Astrocyte (in vitro differentiated cells and primary cell): Measurements from ENCODE around the gene ZBTB16. TPM values are rescaled to one million over a fixed set of nuclear protein-coding genes. Genes with fewer than 3 reads are reported as not detected.

Experiments used
- DNase-seq: peaks from one replicate; pipeline ENCODE4 v3.0.0-alpha.2; 2010; ENCODE audit warnings: low read depth
- FAIRE-seq: peaks from 2 replicates; lab custom pipeline; 2011; peaks lifted over from hg19 to GRCh38; lab: Jason Lieb, UNC
- H2AFZ ChIP-seq: 2 replicates; pipeline ENCODE4 v1.6.0; 2012; ENCODE audit warnings: low read depth, low read length, inconsistent platforms
- H3K27ac ChIP-seq: 2 replicates; pipeline ENCODE4 v1.5.1; 2011; ENCODE audit warnings: low read depth, low read length, inconsistent platforms
- H3K27me3 ChIP-seq: 2 replicates; pipeline ENCODE4 v1.6.0; 2011; ENCODE audit warnings: low read length, inconsistent platforms; ENCODE audit not compliant: insufficient read depth
- H3K36me3 ChIP-seq: 2 replicates; pipeline ENCODE4 v1.5.1; 2011; ENCODE audit warnings: low read length, inconsistent platforms; ENCODE audit not compliant: insufficient read depth
- H3K4me1 ChIP-seq: 2 replicates; pipeline ENCODE4 v1.5.1; 2011; ENCODE audit warnings: low read length, inconsistent platforms; ENCODE audit not compliant: insufficient read depth
- H3K4me2 ChIP-seq: 2 replicates; pipeline ENCODE4 v1.6.0; 2012; ENCODE audit warnings: low read length, inconsistent platforms
- H3K4me3 ChIP-seq: 2 replicates; pipeline ENCODE4 v1.5.1; 2011; ENCODE audit warnings: low read depth, mild to moderate bottlenecking, low read length, inconsistent platforms; ENCODE audit not compliant: insufficient read depth
- H3K79me2 ChIP-seq: 2 replicates; pipeline ENCODE4 v1.6.0; 2012; ENCODE audit warnings: mild to moderate bottlenecking, low read length, inconsistent platforms; ENCODE audit not compliant: insufficient read depth
- H3K9ac ChIP-seq: 2 replicates; pipeline ENCODE4 v1.6.0; 2012; ENCODE audit warnings: mild to moderate bottlenecking, low read length, inconsistent platforms
- H3K9me3 ChIP-seq: 2 replicates; pipeline ENCODE4 v1.5.1; 2012; ENCODE audit warnings: low read depth, mild to moderate bottlenecking, low read length, inconsistent platforms; ENCODE audit not compliant: insufficient read depth
- H4K20me1 ChIP-seq: 2 replicates; pipeline ENCODE4 v1.6.0; 2012; ENCODE audit warnings: low read length, inconsistent platforms; ENCODE audit not compliant: insufficient read depth
- H3K27ac Mint-ChIP-seq: one replicate; pipeline ENCODE4 v1.8.0; 2021; ENCODE audit warnings: mild to moderate bottlenecking, mixed read lengths; ENCODE audit not compliant: unreplicated experiment
- H3K27me3 Mint-ChIP-seq: one replicate; pipeline ENCODE4 v1.8.0; 2021; ENCODE audit warnings: low read depth, mixed read lengths; ENCODE audit not compliant: unreplicated experiment
- H3K36me3 Mint-ChIP-seq: one replicate; pipeline ENCODE4 v1.8.0; 2021; ENCODE audit warnings: low read depth, mixed read lengths; ENCODE audit not compliant: unreplicated experiment
- H3K4me1 Mint-ChIP-seq: one replicate; pipeline ENCODE4 v1.8.0; 2021; ENCODE audit warnings: low read depth, mixed read lengths; ENCODE audit not compliant: unreplicated experiment
- H3K4me3 Mint-ChIP-seq: one replicate; pipeline ENCODE4 v1.8.0; 2021; ENCODE audit warnings: mild to moderate bottlenecking, moderate library complexity, mixed read lengths; ENCODE audit not compliant: unreplicated experiment
- H3K9me3 Mint-ChIP-seq: one replicate; pipeline ENCODE4 v1.8.0; 2021; ENCODE audit warnings: mild to moderate bottlenecking, mixed read lengths; ENCODE audit not compliant: unreplicated experiment
- EZH2 ChIP-seq: IDR thresholded peaks from 2 replicates; pipeline ENCODE4 v1.6.1; 2012; ENCODE audit warnings: mild to moderate bottlenecking, low read length, inconsistent platforms; ENCODE audit not compliant: insufficient read depth
- total RNA-seq: library from RNA; stranded (reverse); gene quantifications from 2 replicates; pipeline ENCODE4 v1.2.1, GENCODE V29; 2021
- TF ChIP-seq, protein P1 (sequence below): IDR thresholded peaks from 2 replicates; pipeline ENCODE4 v1.5.1; 2011; ENCODE audit warnings: low read depth, mild to moderate bottlenecking, inconsistent platforms, low read length, moderate library complexity; ENCODE audit not compliant: insufficient read depth

The ZBTB16 gene
- total RNA-seq, 1 donor from 2014 or later = 0.50 TPM

- H2AFZ ChIP-seq = no peak overlapping the region
- H3K36me3 ChIP-seq = no peaks in the 10 kb centered on the region
- FAIRE-seq (no peak), DNase-seq (no peak)
- H3K27ac Mint-ChIP-seq = no peak overlapping the region
- H3K27me3 ChIP-seq = peaks cover 6% of the 10 kb centered on the region
- H3K4me1 ChIP-seq = peaks cover 8% of the 10 kb centered on the region
- H3K4me2 ChIP-seq = no peak overlapping the region
- H3K9me3 ChIP-seq = no peaks in the 10 kb centered on the region
- no peak overlapping the region for H3K4me3 ChIP-seq
- H3K36me3 Mint-ChIP-seq = peaks cover 3% of the 10 kb centered on the region
- peaks cover 5% of the 10 kb centered on the region for H3K4me1 Mint-ChIP-seq
- no peak overlapping the region for H3K9ac ChIP-seq
- TF ChIP-seq EZH2 = no peak
- TF ChIP-seq, protein P1, sequence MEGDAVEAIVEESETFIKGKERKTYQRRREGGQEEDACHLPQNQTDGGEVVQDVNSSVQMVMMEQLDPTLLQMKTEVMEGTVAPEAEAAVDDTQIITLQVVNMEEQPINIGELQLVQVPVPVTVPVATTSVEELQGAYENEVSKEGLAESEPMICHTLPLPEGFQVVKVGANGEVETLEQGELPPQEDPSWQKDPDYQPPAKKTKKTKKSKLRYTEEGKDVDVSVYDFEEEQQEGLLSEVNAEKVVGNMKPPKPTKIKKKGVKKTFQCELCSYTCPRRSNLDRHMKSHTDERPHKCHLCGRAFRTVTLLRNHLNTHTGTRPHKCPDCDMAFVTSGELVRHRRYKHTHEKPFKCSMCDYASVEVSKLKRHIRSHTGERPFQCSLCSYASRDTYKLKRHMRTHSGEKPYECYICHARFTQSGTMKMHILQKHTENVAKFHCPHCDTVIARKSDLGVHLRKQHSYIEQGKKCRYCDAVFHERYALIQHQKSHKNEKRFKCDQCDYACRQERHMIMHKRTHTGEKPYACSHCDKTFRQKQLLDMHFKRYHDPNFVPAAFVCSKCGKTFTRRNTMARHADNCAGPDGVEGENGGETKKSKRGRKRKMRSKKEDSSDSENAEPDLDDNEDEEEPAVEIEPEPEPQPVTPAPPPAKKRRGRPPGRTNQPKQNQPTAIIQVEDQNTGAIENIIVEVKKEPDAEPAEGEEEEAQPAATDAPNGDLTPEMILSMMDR = no peak
- H3K79me2 ChIP-seq = no peaks in the 10 kb centered on the region
- H3K4me3 Mint-ChIP-seq = no peak overlapping the region
- no peaks in the 10 kb centered on the region for H4K20me1 ChIP-seq
- peaks cover 7% of the 10 kb centered on the region for H3K9me3 Mint-ChIP-seq
- H3K27me3 Mint-ChIP-seq = peaks cover 27% of the 10 kb centered on the region
- no peak overlapping the region for H3K27ac ChIP-seq
These were observed 136.6 kb downstream of the ZBTB16 start for GRCh38 chr11:114195981-114196731.

- Histone ChIP-seq H3K4me2 (no peak overlapping the region), H3K27ac (no peak overlapping the region), H3K27me3 (peaks cover 4% of the 10 kb centered on the region), H3K36me3 (no peaks in the 10 kb centered on the region), H2AFZ (no peak overlapping the region), H4K20me1 (no peaks in the 10 kb centered on the region), H3K9me3 (no peaks in the 10 kb centered on the region), H3K9ac (no peak overlapping the region), H3K79me2 (no peaks in the 10 kb centered on the region), H3K4me3 (no peak overlapping the region), H3K4me1 (peaks cover 8% of the 10 kb centered on the region)
- DNase-seq (no peak), FAIRE-seq (no peak)
- peaks cover under 1% of the 10 kb centered on the region for H3K9me3 Mint-ChIP-seq
- H3K36me3 Mint-ChIP-seq = peaks cover 3% of the 10 kb centered on the region
- TF ChIP-seq, protein P1 = no peak
- TF ChIP-seq EZH2 = no peak
- no peak overlapping the region for H3K27ac Mint-ChIP-seq
- H3K4me3 Mint-ChIP-seq = no peak overlapping the region
- H3K4me1 Mint-ChIP-seq = peaks cover 8% of the 10 kb centered on the region
- peaks cover 26% of the 10 kb centered on the region for H3K27me3 Mint-ChIP-seq
These were observed 137.6 kb downstream of the ZBTB16 start for GRCh38 chr11:114196997-114197703.
